ENCODE results near the gene ACVR2A. TPM values are rescaled to one million over a fixed set of nuclear protein-coding genes. Genes with fewer than 3 reads are reported as not detected.

ACVR2A gene
- total RNA-seq: 15.0 and 23.1 TPM in 2 replicates

DNA sequence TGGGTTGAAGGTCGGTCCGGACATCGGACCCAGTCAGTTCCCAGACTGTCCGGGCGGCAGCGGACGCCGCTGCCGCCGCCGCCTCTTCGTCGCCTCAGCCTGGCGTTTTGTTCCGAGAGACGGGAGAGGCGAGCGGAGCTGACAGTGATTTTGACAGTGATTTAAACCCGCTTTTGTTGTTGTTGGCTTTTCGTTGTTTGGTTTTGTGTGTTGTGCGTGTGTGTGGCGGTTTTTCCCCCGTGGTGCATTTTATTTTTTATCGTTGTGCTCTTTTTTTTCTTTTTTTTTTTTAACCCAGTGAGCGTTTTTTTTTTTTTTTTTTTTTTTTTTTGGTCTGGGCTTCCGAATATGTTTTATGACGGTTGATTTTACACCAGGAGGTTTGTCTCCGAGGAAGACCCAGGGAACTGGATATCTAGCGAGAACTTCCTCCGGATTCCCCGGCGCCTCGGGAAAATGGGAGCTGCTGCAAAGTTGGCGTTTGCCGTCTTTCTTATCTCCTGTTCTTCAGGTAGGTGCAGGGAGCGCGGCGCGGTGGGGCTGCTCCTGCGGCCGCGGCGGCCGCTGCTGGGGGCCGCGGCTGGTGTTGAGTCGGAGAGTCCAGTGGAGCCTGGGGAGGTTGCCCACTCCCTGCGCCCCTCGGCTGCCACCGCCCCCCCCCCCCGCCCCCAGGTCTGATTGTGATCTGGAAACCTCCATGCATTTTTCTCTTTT, at the start of gene ACVR2A:
TSS of gene ACVR2A (plus strand) at position 333 of the 714 bp plus-strand sequence. CDS start at position 457, 124 bp downstream.

Other genes starting within 250 kb of the ACVR2A start
- 18.2 and 20.0 TPM in 2 replicates for gene ORC4, start 175.7 kb downstream of the ACVR2A start, total RNA-seq
- 6.4 and 10.2 TPM in 2 replicates for gene MBD5, start 176.1 kb downstream of the ACVR2A start, total RNA-seq

Measured in pericardium fibroblast (primary cell).